Natural killer cell (primary cell): ENCODE measurements around the gene EIF4EBP2. TPM values are rescaled to one million over a fixed set of nuclear protein-coding genes. Genes with fewer than 3 reads are reported as not detected.

Experiments used
- ATAC-seq, 3 donors: fragments of 150-1000 bp in 2 of 3; fragments of 200-7000 bp in 1 of 3; cut with Tn5 transposase; 1 replicate in 1 of 3; 2 replicates in 2 of 3; pipeline ENCODE4 v1.10.0; 2021; ENCODE audit warnings: mild to moderate bottlenecking in 2 of 3, moderate library complexity in 2 of 3
- DNase-seq, 2 donors: peaks; one replicate each; pipeline versions ENCODE4 v3.0.0 to v3.0.0-alpha.2; 2013 to 2021; ENCODE audit warnings: mixed read lengths in 1 of 2
- H3K27ac ChIP-seq: one replicate; pipeline ENCODE4 v1.5.1; 2013; ENCODE audit warnings: mild to moderate bottlenecking, low read length
- H3K27me3 ChIP-seq: one replicate; pipeline ENCODE4 v1.6.1; 2013; ENCODE audit warnings: low read length; ENCODE audit not compliant: control insufficient read depth, insufficient read depth
- H3K36me3 ChIP-seq: one replicate; pipeline ENCODE4 v1.6.1; 2013; ENCODE audit warnings: low read length; ENCODE audit not compliant: control insufficient read depth, insufficient read depth
- H3K4me1 ChIP-seq: one replicate; pipeline ENCODE4 v1.6.1; 2013; ENCODE audit warnings: low read length; ENCODE audit not compliant: control insufficient read depth, insufficient read depth
- H3K4me3 ChIP-seq: one replicate; pipeline ENCODE4 v1.5.1; 2013; ENCODE audit warnings: low read length
- H3K9me3 ChIP-seq: one replicate; pipeline ENCODE4 v1.6.1; 2013; ENCODE audit warnings: low read length; ENCODE audit not compliant: control insufficient read depth, insufficient read depth
- H3K27ac Mint-ChIP-seq, 2 donors: one replicate each; pipeline ENCODE4 v1.8.0; 2022; ENCODE audit warnings: mild to moderate bottlenecking in 2 of 2, mixed read lengths in 2 of 2, moderate library complexity in 1 of 2
- H3K27me3 Mint-ChIP-seq, 2 donors: one replicate each; pipeline ENCODE4 v1.8.0; 2022; ENCODE audit warnings: low read depth in 2 of 2, mixed read lengths in 2 of 2
- H3K36me3 Mint-ChIP-seq: one replicate; pipeline ENCODE4 v1.8.0; 2022; ENCODE audit warnings: mixed read lengths
- H3K4me1 Mint-ChIP-seq, 2 donors: one replicate each; pipeline ENCODE4 v1.8.0; 2022; ENCODE audit warnings: mixed read lengths in 2 of 2
- H3K4me3 Mint-ChIP-seq: one replicate; pipeline ENCODE4 v1.8.0; 2022; ENCODE audit warnings: mild to moderate bottlenecking, moderate library complexity, mixed read lengths
- H3K9me3 Mint-ChIP-seq, 2 donors: one replicate each; pipeline ENCODE4 v1.8.0; 2022; ENCODE audit warnings: mixed read lengths in 2 of 2
- CTCF ChIP-seq: fragments of 200-600 bp; IDR thresholded peaks from one replicate; pipeline ENCODE4 v1.8.0; 2022; ENCODE audit warnings: antibody characterized with exemption
- WGBS: methylation state at CpG from one replicate; pipeline ENCODE4 v1.1.7; 2013; ENCODE audit warnings: missing lambda C conversion rate; ENCODE audit not compliant: insufficient coverage; 5-methylcytosine and 5-hydroxymethylcytosine counted together
- intact Hi-C: fragments of 100-400 bp; cut with micrococcal nuclease; formaldehyde crosslinking; loops from one replicate; pipeline ENCODE4 v1.14.2; 2022
- total RNA-seq, 4 donors: library from RNA; stranded (reverse); fragments of 120-200 nt in 1 of 4; gene quantifications; one replicate each; pipeline versions ENCODE4 v1.2.3 to v1.2.4, GENCODE V29; 2013 to 2022

Gene EIF4EBP2
- total RNA-seq, 3 donors from 2014 or later (not counting 1 experiment from before 2014, with no cell fraction given) = 60.6 to 71.6 (median 71.1) TPM

- Histone ChIP-seq H3K27ac (no peak overlapping the region), H3K4me1 (peaks cover 11% of the 10 kb centered on the region), H3K27me3 (no peaks in the 10 kb centered on the region), H3K4me3 (no peak overlapping the region), H3K36me3 (peaks cover 7% of the 10 kb centered on the region), H3K9me3 (no peaks in the 10 kb centered on the region)
- H3K36me3 Mint-ChIP-seq = no peaks in the 10 kb centered on the region
- TF ChIP-seq CTCF = no peak
- 94% methylated on average over 9 of the region's 9 CpGs for WGBS
- H3K9me3 Mint-ChIP-seq = no peaks in the 10 kb centered on the region
- H3K4me1 Mint-ChIP-seq = peaks cover 12 to 24% of the 10 kb centered on the region in 2 donors
- intact Hi-C loops = no loop called here
- no peaks in the 10 kb centered on the region for H3K27me3 Mint-ChIP-seq
- no peak overlapping the region for H3K4me3 Mint-ChIP-seq
- ATAC-seq (no peak), DNase-seq (no peak)
- no peak overlapping the region for H3K27ac Mint-ChIP-seq
These were observed 29.8 kb downstream of the EIF4EBP2 start for GRCh38 chr10:70433581-70434280.

- Mint-ChIP-seq H3K4me3 (no peak overlapping the region), H3K36me3 (no peaks in the 10 kb centered on the region), H3K4me1 (peaks cover 12 to 24% of the 10 kb centered on the region in 2 donors), H3K9me3 (no peaks in the 10 kb centered on the region), H3K27ac (no peak overlapping the region), H3K27me3 (peaks cover 9 to 10% of the 10 kb centered on the region in 2 donors)
- H3K27ac ChIP-seq = no peak overlapping the region
- WGBS = 96% methylated on average over 19 of the region's 19 CpGs
- intact Hi-C loops = no loop called here
- DNase-seq = no peak
- peaks cover 3% of the 10 kb centered on the region for H3K27me3 ChIP-seq
- TF ChIP-seq CTCF = no peak
- ATAC-seq = no peak
- H3K36me3 ChIP-seq = no peaks in the 10 kb centered on the region
- H3K4me3 ChIP-seq = no peak overlapping the region
- peaks cover 12% of the 10 kb centered on the region for H3K4me1 ChIP-seq
- H3K9me3 ChIP-seq = no peaks in the 10 kb centered on the region
These were observed 31.5 kb downstream of the EIF4EBP2 start for GRCh38 chr10:70435241-70436085.

- Histone ChIP-seq H3K27me3 (peaks cover 23% of the 10 kb centered on the region), H3K4me1 (peaks cover 17% of the 10 kb centered on the region), H3K36me3 (no peaks in the 10 kb centered on the region), H3K9me3 (no peaks in the 10 kb centered on the region), H3K4me3 (no peak overlapping the region), H3K27ac (no peak overlapping the region)
- no peaks in the 10 kb centered on the region for H3K9me3 Mint-ChIP-seq
- intact Hi-C loops = no loop called here
- H3K36me3 Mint-ChIP-seq = no peaks in the 10 kb centered on the region
- H3K4me1 Mint-ChIP-seq = peaks cover 12 to 31% of the 10 kb centered on the region in 2 donors
- WGBS = 77% methylated on average over 2 of the region's 5 CpGs
- no peak overlapping the region for H3K27ac Mint-ChIP-seq
- no peak for TF ChIP-seq CTCF
- ATAC-seq (no peak), DNase-seq (no peak)
- H3K27me3 Mint-ChIP-seq = peaks cover 24 to 28% of the 10 kb centered on the region in 2 donors
- H3K4me3 Mint-ChIP-seq = no peak overlapping the region
These were observed 33.8 kb downstream of the EIF4EBP2 start for GRCh38 chr10:70437721-70438120.
